ENCODE measurements around the gene CASK.

- no peak for TF ChIP-seq CTCF (IDR thresholded peaks at IDR 0.05 in 2 of 3, conservative IDR thresholded peaks at IDR 0.05 in 1 of 3; ENCODE audit: insufficient read depth in 2 of 3, low read depth in 1 of 3, low read length in 3 of 3)
- TF ChIP-seq ZNF384 (IDR thresholded peaks at IDR 0.05; ENCODE audit: low read depth, low read length), result no peak
- TF ChIP-seq SMARCA4 (IDR thresholded peaks at IDR 0.05), result no peak
Observed at GRCh38 chrX:41723826-41724225, 199.5 kb downstream of the CASK start, which contains the start of gene GPR82.
